ENCODE data around the gene WDR41.

DNA sequence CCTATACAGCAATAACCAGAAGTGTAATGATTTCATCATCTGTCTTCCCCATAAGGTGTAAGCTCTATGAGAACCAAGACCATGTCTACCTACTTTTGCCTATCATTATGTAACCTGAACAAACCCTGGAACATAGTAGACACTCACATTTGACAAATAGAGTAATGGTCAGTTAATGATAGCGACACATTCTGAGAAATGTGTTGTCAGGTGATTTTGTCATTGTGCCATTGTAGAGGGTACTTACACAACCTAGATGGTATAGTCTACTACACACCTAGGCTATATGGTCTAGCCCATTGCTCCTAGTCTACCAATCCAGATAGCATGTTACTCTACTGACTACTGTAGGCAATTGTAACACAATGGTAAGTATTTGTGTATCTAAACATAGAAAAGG, 22.3 kb upstream of the WDR41 start:
- TF ChIP-seq CTCF (IDR thresholded peaks at IDR 0.05; ENCODE audit: poor library complexity, severe bottlenecking), result no peak
- no peak for TF ChIP-seq MXI1 (conservative IDR thresholded peaks at IDR 0.05; ENCODE audit: poor library complexity, severe bottlenecking)
- no peak for TF ChIP-seq EP300 (conservative IDR thresholded peaks at IDR 0.05; ENCODE audit: poor library complexity, severe bottlenecking)
- TF ChIP-seq REST (IDR thresholded peaks at IDR 0.05; ENCODE audit: borderline replicate concordance), result no peak
- TF ChIP-seq POLR2AphosphoS5 (IDR thresholded peaks at IDR 0.05), result no peak
- no peak for TF ChIP-seq TAF1 (IDR thresholded peaks at IDR 0.05; ENCODE audit: low read depth)
- no peak for TF ChIP-seq EZH2 (IDR thresholded peaks at IDR 0.05; ENCODE audit: borderline replicate concordance, insufficient read depth, low read length, poor library complexity, severe bottlenecking)
- no peak for TF ChIP-seq RAD21 (conservative IDR thresholded peaks at IDR 0.05)
